ENCODE results near the gene SGPL1. TPM values are rescaled to one million over a fixed set of nuclear protein-coding genes. Genes with fewer than 3 reads are reported as not detected.

The SGPL1 gene
- total RNA-seq, 3 donors from 2014 or later = 50.5 to 67.2 (median 55.5) TPM

- TF ChIP-seq, protein P1, sequence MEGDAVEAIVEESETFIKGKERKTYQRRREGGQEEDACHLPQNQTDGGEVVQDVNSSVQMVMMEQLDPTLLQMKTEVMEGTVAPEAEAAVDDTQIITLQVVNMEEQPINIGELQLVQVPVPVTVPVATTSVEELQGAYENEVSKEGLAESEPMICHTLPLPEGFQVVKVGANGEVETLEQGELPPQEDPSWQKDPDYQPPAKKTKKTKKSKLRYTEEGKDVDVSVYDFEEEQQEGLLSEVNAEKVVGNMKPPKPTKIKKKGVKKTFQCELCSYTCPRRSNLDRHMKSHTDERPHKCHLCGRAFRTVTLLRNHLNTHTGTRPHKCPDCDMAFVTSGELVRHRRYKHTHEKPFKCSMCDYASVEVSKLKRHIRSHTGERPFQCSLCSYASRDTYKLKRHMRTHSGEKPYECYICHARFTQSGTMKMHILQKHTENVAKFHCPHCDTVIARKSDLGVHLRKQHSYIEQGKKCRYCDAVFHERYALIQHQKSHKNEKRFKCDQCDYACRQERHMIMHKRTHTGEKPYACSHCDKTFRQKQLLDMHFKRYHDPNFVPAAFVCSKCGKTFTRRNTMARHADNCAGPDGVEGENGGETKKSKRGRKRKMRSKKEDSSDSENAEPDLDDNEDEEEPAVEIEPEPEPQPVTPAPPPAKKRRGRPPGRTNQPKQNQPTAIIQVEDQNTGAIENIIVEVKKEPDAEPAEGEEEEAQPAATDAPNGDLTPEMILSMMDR (IDR thresholded peaks at IDR 0.05) = no peak
- intact Hi-C loops (cut with DNase I, micrococcal nuclease) = no loop called here
- no peaks in the 10 kb centered on the region for H3K9me3 ChIP-seq
- no peak overlapping the region for H3K4me3 ChIP-seq
- peak; percentile 38 for ATAC-seq
- DNase-seq = no peak
- H3K36me3 ChIP-seq (ENCODE audit: low read depth) = no peaks in the 10 kb centered on the region
- H3K4me1 ChIP-seq (ENCODE audit: low read depth) = peaks cover 41% of the 10 kb centered on the region
Measured at GRCh38 chr10:70843333-70843732, 27.6 kb downstream of the SGPL1 start.

DNA sequence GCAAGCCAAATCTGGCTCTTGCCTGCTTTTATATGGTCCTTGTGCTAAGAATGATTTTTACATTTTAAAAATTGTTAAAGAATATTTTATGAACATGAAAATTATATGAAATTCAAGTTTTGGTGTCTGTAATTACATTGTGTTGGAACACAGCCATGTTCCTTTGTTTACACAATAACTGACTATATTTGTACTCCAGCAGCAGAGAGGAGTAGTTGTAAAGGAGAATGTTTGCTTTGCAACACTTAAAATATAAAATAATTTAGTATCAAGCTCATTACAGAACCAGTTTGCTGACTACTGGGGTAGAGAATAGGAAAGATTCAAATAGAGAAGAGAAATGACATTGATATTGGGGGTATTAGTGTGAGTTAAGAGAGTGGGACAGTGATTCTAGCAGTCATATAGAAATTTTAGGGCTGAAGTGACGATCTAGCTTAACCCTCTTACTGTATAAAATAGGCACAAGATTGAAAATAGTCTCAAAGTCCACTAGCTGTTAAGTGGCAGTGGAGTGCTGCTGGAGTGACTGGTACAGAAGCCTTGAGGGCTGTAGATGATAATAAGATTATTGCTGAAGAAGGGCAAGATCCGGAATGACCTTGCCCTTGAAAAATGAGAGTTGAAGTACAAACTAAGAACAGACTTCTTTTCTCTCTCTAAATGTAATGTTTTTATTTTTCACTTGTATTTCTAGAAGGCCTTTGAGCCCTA, 28.2 kb downstream of the SGPL1 start:
- Histone ChIP-seq H3K36me3 (ENCODE audit: low read depth) (no peaks in the 10 kb centered on the region), H3K4me1 (ENCODE audit: low read depth) (peaks cover 41% of the 10 kb centered on the region), H3K4me3 (no peak overlapping the region), H3K9me3 (no peaks in the 10 kb centered on the region)
- TF ChIP-seq, protein P1 (IDR thresholded peaks at IDR 0.05) = no peak
- peak; percentile 77 for ATAC-seq
- intact Hi-C loops (cut with DNase I, micrococcal nuclease) = no loop called here
- no peak for DNase-seq

GRCh38 chr10:70845256-70845655, 29.5 kb downstream of the SGPL1 start:
- TF ChIP-seq, protein P1 (IDR thresholded peaks at IDR 0.05) = no peak
- intact Hi-C loops (cut with DNase I, micrococcal nuclease) = no loop called here
- ATAC-seq = peak; percentile 58
- Histone ChIP-seq H3K4me3 (no peak overlapping the region), H3K4me1 (ENCODE audit: low read depth) (peaks cover 41% of the 10 kb centered on the region), H3K9me3 (no peaks in the 10 kb centered on the region), H3K36me3 (ENCODE audit: low read depth) (no peaks in the 10 kb centered on the region)
- no peak for DNase-seq

DNA sequence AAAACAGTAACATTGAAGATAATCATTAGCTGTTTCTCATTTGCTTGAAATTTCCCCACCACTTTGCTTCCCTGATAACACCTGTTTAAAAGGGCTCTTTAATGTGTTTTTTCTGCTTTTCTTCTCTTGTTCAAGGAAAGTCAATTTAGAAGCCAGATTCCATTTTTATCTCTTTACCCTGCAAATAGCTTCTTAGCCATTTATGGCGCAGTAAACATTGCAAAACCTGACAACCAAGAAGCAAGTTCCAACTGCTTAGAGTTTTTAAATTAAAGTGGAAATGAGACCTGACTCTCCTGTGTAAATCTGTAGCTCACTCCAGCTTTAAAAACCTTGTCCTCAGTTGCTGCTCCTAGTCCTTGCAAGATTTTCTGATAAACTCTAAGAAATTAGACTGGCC, 30.1 kb downstream of the SGPL1 start:
- TF ChIP-seq, protein P1 (IDR thresholded peaks at IDR 0.05) = no peak
- DNase-seq = no peak
- Histone ChIP-seq H3K9me3 (no peaks in the 10 kb centered on the region), H3K36me3 (ENCODE audit: low read depth) (no peaks in the 10 kb centered on the region), H3K4me1 (ENCODE audit: low read depth) (peaks cover 41% of the 10 kb centered on the region), H3K4me3 (no peak overlapping the region)
- ATAC-seq = no peak
- intact Hi-C loops (cut with DNase I, micrococcal nuclease) = no loop called here

DNA sequence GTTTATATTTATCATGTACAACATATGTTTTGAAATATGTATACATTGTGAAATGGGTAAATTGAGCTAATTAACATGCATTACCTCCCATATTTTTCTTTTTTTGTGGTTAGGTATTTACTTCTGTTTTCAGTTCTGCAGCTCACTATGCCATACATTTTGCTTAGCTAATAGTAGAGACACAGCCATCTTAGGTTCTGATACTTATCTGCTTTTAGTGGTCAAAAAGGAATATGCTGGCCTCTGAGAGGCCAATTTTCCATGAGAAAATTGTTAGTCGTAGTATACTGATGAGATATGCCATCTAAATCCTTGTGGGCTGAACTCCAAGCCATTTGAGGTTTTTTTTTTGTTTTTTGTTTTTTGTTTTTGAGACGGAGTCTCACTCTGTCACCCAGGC, 31.0 kb downstream of the SGPL1 start:
- Histone ChIP-seq H3K4me1 (ENCODE audit: low read depth) (peaks cover 44% of the 10 kb centered on the region), H3K4me3 (no peak overlapping the region), H3K9me3 (no peaks in the 10 kb centered on the region), H3K36me3 (ENCODE audit: low read depth) (no peaks in the 10 kb centered on the region)
- intact Hi-C loops (cut with DNase I, micrococcal nuclease) = no loop called here
- TF ChIP-seq, protein P1 (IDR thresholded peaks at IDR 0.05) = no peak
- DNase-seq (no peak), ATAC-seq (no peak)

All from mucosa of descending colon (tissue), 3 donors.